ENCODE data around the gene KAT6B.

Gene KAT6B

GRCh38 chr10:74921744-74922143 lies 95.3 kb downstream of the KAT6B start:
- no peak for DNase-seq (ENCODE audit: low read depth in 2 of 2)

- no peak for DNase-seq (ENCODE audit: low read depth in 2 of 2)
Observed at GRCh38 chr10:74922921-74923320, 96.5 kb downstream of the KAT6B start.

- DNase-seq (ENCODE audit: low read depth in 2 of 2): peak in 1 of 2 donors; percentile 2
Observed at GRCh38 chr10:74923556-74923955, 97.2 kb downstream of the KAT6B start.

- no peak for DNase-seq (ENCODE audit: low read depth in 2 of 2)
Observed at GRCh38 chr10:74924251-74924963, 98.0 kb downstream of the KAT6B start.

GRCh38 chr10:74925291-74925690 lies 98.9 kb downstream of the KAT6B start:
- no peak for DNase-seq (ENCODE audit: low read depth in 2 of 2)

GRCh38 chr10:74925708-74926107 lies 99.3 kb downstream of the KAT6B start:
- DNase-seq (ENCODE audit: low read depth in 2 of 2): no peak

- DNase-seq (ENCODE audit: low read depth in 2 of 2): no peak
Observed at GRCh38 chr10:74926791-74927585, 100.6 kb downstream of the KAT6B start.

GRCh38 chr10:74927701-74928100 lies 101.3 kb downstream of the KAT6B start:
- DNase-seq (ENCODE audit: low read depth in 2 of 2): no peak

GRCh38 chr10:74928742-74929191 lies 102.4 kb downstream of the KAT6B start:
- DNase-seq (ENCODE audit: low read depth in 2 of 2): no peak

- DNase-seq (ENCODE audit: low read depth in 2 of 2): no peak
Observed at GRCh38 chr10:74929197-74929596, 102.8 kb downstream of the KAT6B start.

GRCh38 chr10:74930965-74931364 lies 104.6 kb downstream of the KAT6B start:
- no peak for DNase-seq (ENCODE audit: low read depth in 2 of 2)

- DNase-seq (ENCODE audit: low read depth in 2 of 2): no peak
Observed at GRCh38 chr10:74932648-74933047, 106.2 kb downstream of the KAT6B start.

GRCh38 chr10:74934100-74934812 lies 107.9 kb downstream of the KAT6B start:
- DNase-seq (ENCODE audit: low read depth in 2 of 2): no peak

- DNase-seq (ENCODE audit: low read depth in 2 of 2): no peak
Observed at GRCh38 chr10:74936577-74937265, 110.3 kb downstream of the KAT6B start.

- DNase-seq (ENCODE audit: low read depth in 2 of 2): no peak
Observed at GRCh38 chr10:74937266-74937856, 111.0 kb downstream of the KAT6B start.

GRCh38 chr10:74944205-74944604 lies 117.8 kb downstream of the KAT6B start:
- no peak for DNase-seq (ENCODE audit: low read depth in 2 of 2)

- DNase-seq (ENCODE audit: low read depth in 2 of 2): no peak
Observed at GRCh38 chr10:74947781-74948401, 121.5 kb downstream of the KAT6B start.

GRCh38 chr10:74949034-74949832 lies 122.8 kb downstream of the KAT6B start:
- no peak for DNase-seq (ENCODE audit: low read depth in 2 of 2)

- DNase-seq (ENCODE audit: low read depth in 2 of 2): no peak
Observed at GRCh38 chr10:74949843-74950765, 123.7 kb downstream of the KAT6B start.
